SU-DHL-6 (cell line): Measurements from ENCODE around the gene NFIX.
A peak's percentile ranks its signal among the peaks of the same experiment; 100 is the strongest.

Experiments used
- H2AFZ ChIP-seq: fragments of 200-600 bp; sonication (generic); 2 replicates; pipeline ENCODE4 v1.6.1; 2014; ENCODE audit warnings: low read depth, mild to moderate bottlenecking, moderate library complexity, mixed read lengths, antibody characterized with exemption, low read length; ENCODE audit not compliant: severe bottlenecking
- H3F3A ChIP-seq: fragments of 200-600 bp; shearing (Covaris generic); 2 replicates; pipeline ENCODE4 v1.6.0; 2016; ENCODE audit warnings: antibody characterized with exemption, mild to moderate bottlenecking; ENCODE audit not compliant: insufficient read depth
- H3K27ac ChIP-seq: fragments of 200-600 bp; sonication (generic); 2 replicates; pipeline ENCODE4 v1.5.1; 2016; ENCODE audit warnings: low read depth, mild to moderate bottlenecking, low read length, moderate library complexity, mixed read lengths
- H3K27me3 ChIP-seq: fragments of 200-600 bp; sonication (generic), shearing (Covaris generic); 2 replicates; pipeline ENCODE4 v1.6.0; 2014; ENCODE audit warnings: mild to moderate bottlenecking, low read length
- H3K36me3 ChIP-seq: fragments of 200-600 bp; sonication (generic); 2 replicates; pipeline ENCODE4 v1.6.1; 2014; ENCODE audit warnings: mild to moderate bottlenecking, low read length, mixed read lengths
- H3K4me2 ChIP-seq: fragments of 300-600, 200-600 bp; shearing (Covaris generic), sonication (generic); 2 replicates; pipeline ENCODE4 v1.6.0; 2014; ENCODE audit warnings: low read length, low read depth, mild to moderate bottlenecking; ENCODE audit not compliant: poor library complexity, severe bottlenecking
- H3K4me3 ChIP-seq: fragments of 200-600 bp; sonication (generic); 2 replicates; pipeline ENCODE4 v1.5.1; 2014; ENCODE audit warnings: antibody characterized with exemption, low read length, mild to moderate bottlenecking, mixed read lengths; ENCODE audit not compliant: insufficient read depth, poor library complexity, severe bottlenecking
- H3K79me2 ChIP-seq: fragments of 200-600 bp; sonication (generic); 2 replicates; pipeline ENCODE4 v1.6.1; 2014; ENCODE audit warnings: mild to moderate bottlenecking, low read length, moderate library complexity; ENCODE audit not compliant: insufficient read depth
- H3K9ac ChIP-seq: fragments of 200-600 bp; sonication (generic); 2 replicates; pipeline ENCODE4 v1.7.0; 2014; ENCODE audit warnings: mild to moderate bottlenecking, low read length
- H3K9me2 ChIP-seq: fragments of 200-600 bp; sonication (generic); replicated peaks from 2 replicates; pipeline ENCODE4 v1.6.1; 2014; ENCODE audit warnings: low read length; ENCODE audit not compliant: insufficient read depth
- H3K9me3 ChIP-seq: fragments of 200-600 bp; sonication (generic); 2 replicates; pipeline ENCODE4 v1.6.1; 2014; ENCODE audit warnings: low read length, mixed read lengths; ENCODE audit not compliant: insufficient read depth
- H4K20me1 ChIP-seq: fragments of 200-600 bp; sonication (generic); 2 replicates; pipeline ENCODE4 v1.6.1; 2014; ENCODE audit warnings: low read depth, mild to moderate bottlenecking, antibody characterized with exemption, low read length, moderate library complexity, mixed read lengths
- CTCF ChIP-seq: fragments of 200-600 bp; sonication (generic); IDR thresholded peaks from one replicate; pipeline ENCODE4 v1.5.1; 2017; ENCODE audit warnings: antibody characterized with exemption, mild to moderate bottlenecking, low read length, moderate library complexity; ENCODE audit not compliant: insufficient read depth, poor library complexity, severe bottlenecking
- EZH2phosphoT487 ChIP-seq: fragments of 200-600 bp; sonication (generic), shearing (Covaris generic); conservative IDR thresholded peaks from 2 replicates; pipeline ENCODE4 v1.6.1; 2018; ENCODE audit warnings: mild to moderate bottlenecking, antibody characterized with exemption, low read length, moderate library complexity, mixed read lengths

The NFIX gene

GRCh38 chr19:13104848-13105711 lies 109.8 kb downstream of the NFIX start:
- H3K9me3 ChIP-seq: no peaks in the 10 kb centered on the region
- peaks cover 14% of the 10 kb centered on the region for H3K79me2 ChIP-seq
- H2AFZ ChIP-seq: peak overlapping the region; percentile 0
- no peaks in the 10 kb centered on the region for H4K20me1 ChIP-seq
- H3K27ac ChIP-seq: peak overlapping the region; percentile 92
- no peak for TF ChIP-seq CTCF
- H3K9ac ChIP-seq: peak overlapping the region; percentile 96
- no peaks in the 10 kb centered on the region for H3K27me3 ChIP-seq
- H3K36me3 ChIP-seq: peaks cover 5% of the 10 kb centered on the region
- peak overlapping the region; percentile 65 for H3K4me2 ChIP-seq
- peaks cover 36% of the 10 kb centered on the region for H3F3A ChIP-seq
- H3K9me2 ChIP-seq: no peaks in the 10 kb centered on the region
- H3K4me3 ChIP-seq: peak overlapping the region; percentile 44

GRCh38 chr19:13109361-13110098 lies 114.3 kb downstream of the NFIX start:
- Histone ChIP-seq H2AFZ (no peak overlapping the region), H3K9me3 (no peaks in the 10 kb centered on the region), H3K27me3 (no peaks in the 10 kb centered on the region), H4K20me1 (no peaks in the 10 kb centered on the region), H3K9me2 (no peaks in the 10 kb centered on the region), H3K79me2 (no peaks in the 10 kb centered on the region; the same call in 1 of the 2 replicates), H3K9ac (no peak overlapping the region), H3K4me3 (no peak overlapping the region), H3K27ac (no peak overlapping the region), H3K4me2 (no peak overlapping the region), H3K36me3 (no peaks in the 10 kb centered on the region), H3F3A (peaks cover 16% of the 10 kb centered on the region)
- no peak for TF ChIP-seq CTCF
- TF ChIP-seq EZH2phosphoT487: no peak

DNA sequence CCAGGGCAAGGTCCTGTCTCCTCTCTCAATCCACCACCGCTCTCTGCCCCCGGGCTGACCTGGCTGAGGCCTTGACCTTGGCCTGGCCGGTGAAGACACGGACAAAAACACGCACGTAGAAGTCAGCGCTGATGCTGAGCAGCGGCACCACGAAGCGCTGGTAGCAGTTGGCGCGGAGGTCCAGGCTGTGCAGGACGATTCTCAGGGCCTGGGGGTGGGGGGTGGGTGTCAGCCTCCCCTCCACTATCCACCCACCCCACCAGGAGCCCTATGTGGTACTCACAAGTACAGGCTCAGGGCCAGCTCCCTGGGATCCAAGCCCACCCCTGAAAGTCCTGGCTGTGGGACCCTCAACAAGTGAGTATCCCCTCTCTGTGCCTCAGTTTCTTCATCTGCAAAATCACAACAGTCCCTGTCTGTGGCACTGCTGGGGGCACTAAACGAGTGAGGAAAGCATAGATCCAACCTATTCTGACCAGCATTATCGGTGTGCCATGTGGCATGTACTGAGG lies 114.9 kb downstream of the NFIX start:
- TF ChIP-seq CTCF (no peak), EZH2phosphoT487 (no peak)
- 0 out of 2 replicates have a peak, but pooled peaks cover 2% of the 10 kb centered on the region for H3K36me3 ChIP-seq
- no peak overlapping the region for H3K9ac ChIP-seq
- H3K9me3 ChIP-seq: no peaks in the 10 kb centered on the region
- H3K27me3 ChIP-seq: no peaks in the 10 kb centered on the region
- H3F3A ChIP-seq: peaks cover 10% of the 10 kb centered on the region
- no peak overlapping the region for H3K4me2 ChIP-seq
- H3K4me3 ChIP-seq: no peak overlapping the region
- H4K20me1 ChIP-seq: no peaks in the 10 kb centered on the region
- H3K27ac ChIP-seq: no peak overlapping the region
- H3K79me2 ChIP-seq: no peaks in the 10 kb centered on the region; the same call in 1 of the 2 replicates
- no peak overlapping the region for H2AFZ ChIP-seq
- no peaks in the 10 kb centered on the region for H3K9me2 ChIP-seq
